ENCODE measurements around the gene THEMIS.
A peak's percentile ranks its signal among the peaks of the same experiment; 100 is the strongest.
"Not testable (repeated sequence)": the region's sequence is repeated elsewhere in the genome, so short reads cannot be mapped to it uniquely, and the experiment has no call there.

THEMIS gene

DNA sequence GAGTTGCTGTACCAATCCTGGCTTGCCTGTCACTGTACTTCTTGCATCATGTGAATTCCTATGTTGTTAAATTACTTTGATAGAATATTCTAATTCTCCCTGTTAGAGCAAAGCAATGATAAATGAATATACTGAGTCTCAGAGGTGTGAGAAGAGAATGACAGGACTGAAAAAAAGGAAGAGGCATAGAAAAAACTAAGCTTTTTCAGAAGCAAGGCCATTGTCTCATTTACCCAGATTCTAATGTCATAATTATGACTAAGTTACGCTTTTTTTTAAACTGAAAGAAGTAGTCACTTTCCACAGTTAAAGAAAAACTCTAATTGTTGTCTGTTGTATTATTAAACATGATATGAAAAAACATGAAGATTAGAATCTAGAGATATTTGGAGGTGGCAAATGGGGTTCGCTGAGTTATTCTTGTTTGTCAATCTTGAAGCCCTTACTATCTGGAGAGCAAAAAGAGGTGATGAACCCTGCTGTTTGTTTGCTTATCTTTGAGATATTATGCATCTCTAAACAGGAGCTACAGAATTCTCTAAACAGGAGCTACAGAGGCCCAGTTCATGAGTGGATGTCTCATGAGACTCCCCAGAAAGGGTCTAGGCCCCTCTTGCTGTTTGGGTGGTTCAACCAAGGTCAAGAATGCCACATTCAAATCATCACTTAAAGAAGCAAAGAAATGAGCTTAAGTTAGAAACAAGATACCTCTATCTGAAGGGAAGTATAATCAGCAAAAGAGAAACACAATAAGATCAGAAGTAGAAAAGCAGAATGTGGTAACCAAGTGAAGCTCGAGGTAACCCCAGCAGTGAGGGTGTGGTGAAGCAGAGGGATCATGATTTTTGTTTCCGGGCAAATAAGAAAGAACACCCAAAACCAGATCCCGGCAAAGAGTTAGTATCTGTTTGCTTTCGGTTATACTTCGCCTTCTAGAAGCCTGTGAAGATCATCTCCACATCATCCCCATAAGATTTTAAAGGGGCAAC lies 33.3 kb upstream of the THEMIS start:
- Histone ChIP-seq H3K9me3 (ENCODE audit: control insufficient read depth, low read length) (peaks cover 7% of the 10 kb centered on the region), H3K36me3 (ENCODE audit: control insufficient read depth, insufficient read depth, low read length, severe bottlenecking) (no peaks in the 10 kb centered on the region), H3K4me1 (ENCODE audit: control insufficient read depth, insufficient read depth, low read length) (peaks cover 9% of the 10 kb centered on the region), H3K9ac (ENCODE audit: low read length) (no peak overlapping the region), H3K4me3 (ENCODE audit: low read length) (no peak overlapping the region), H3K27me3 (replicated peaks; ENCODE audit: control insufficient read depth, insufficient read depth, low read length) (no peaks in the 10 kb centered on the region)
- no peak for DNase-seq (ENCODE audit: low read depth)

- H3K4me3 ChIP-seq (ENCODE audit: low read length): no peak overlapping the region
- H3K27me3 ChIP-seq (replicated peaks; ENCODE audit: control insufficient read depth, insufficient read depth, low read length): no peaks in the 10 kb centered on the region
- peaks cover 7% of the 10 kb centered on the region for H3K9me3 ChIP-seq (ENCODE audit: control insufficient read depth, low read length)
- H3K36me3 ChIP-seq (ENCODE audit: control insufficient read depth, insufficient read depth, low read length, severe bottlenecking): no peaks in the 10 kb centered on the region
- no peak overlapping the region for H3K9ac ChIP-seq (ENCODE audit: low read length)
- H3K4me1 ChIP-seq (ENCODE audit: control insufficient read depth, insufficient read depth, low read length): no peaks in the 10 kb centered on the region
- DNase-seq (ENCODE audit: low read depth): no peak
Observed at GRCh38 chr6:127933137-127933536, 32.3 kb upstream of the THEMIS start.

DNA sequence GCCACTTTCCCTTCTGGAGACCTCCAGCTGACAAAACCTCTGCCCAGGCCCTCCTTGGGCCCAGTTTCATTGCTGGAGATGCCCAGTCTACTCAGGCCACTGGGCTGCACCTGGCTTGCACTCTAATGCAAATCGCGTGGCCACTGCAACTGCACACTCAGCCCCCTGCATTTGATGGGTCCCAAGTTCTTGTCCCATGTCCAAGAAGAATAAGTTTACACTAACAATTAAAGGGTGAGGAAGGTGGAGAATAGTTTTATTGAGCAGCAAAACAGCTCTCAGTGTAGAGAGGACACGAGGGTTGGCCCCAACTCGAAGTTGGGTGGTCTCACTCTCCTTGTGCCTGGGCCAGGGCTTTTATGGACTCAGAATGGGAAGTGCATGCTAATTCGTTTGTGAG lies 31.9 kb upstream of the THEMIS start:
- H3K36me3 ChIP-seq (ENCODE audit: control insufficient read depth, insufficient read depth, low read length, severe bottlenecking): no peaks in the 10 kb centered on the region
- peaks cover 7% of the 10 kb centered on the region for H3K9me3 ChIP-seq (ENCODE audit: control insufficient read depth, low read length)
- H3K9ac ChIP-seq (ENCODE audit: low read length): no peak overlapping the region
- H3K27me3 ChIP-seq (replicated peaks; ENCODE audit: control insufficient read depth, insufficient read depth, low read length): no peaks in the 10 kb centered on the region
- peak overlapping the region; percentile 17 for H3K4me3 ChIP-seq (ENCODE audit: low read length)
- no peaks in the 10 kb centered on the region for H3K4me1 ChIP-seq (ENCODE audit: control insufficient read depth, insufficient read depth, low read length)
- no peak for DNase-seq (ENCODE audit: low read depth)

- H3K4me1 ChIP-seq (ENCODE audit: control insufficient read depth, insufficient read depth, low read length); H3K9ac ChIP-seq (ENCODE audit: low read length); H3K36me3 ChIP-seq (ENCODE audit: control insufficient read depth, insufficient read depth, low read length, severe bottlenecking); H3K9me3 ChIP-seq (ENCODE audit: control insufficient read depth, low read length); H3K27me3 ChIP-seq (replicated peaks; ENCODE audit: control insufficient read depth, insufficient read depth, low read length); DNase-seq (ENCODE audit: low read depth); H3K4me3 ChIP-seq (ENCODE audit: low read length): not testable (repeated sequence)
Observed at GRCh38 chr6:127926441-127926840, 25.6 kb upstream of the THEMIS start.

DNA sequence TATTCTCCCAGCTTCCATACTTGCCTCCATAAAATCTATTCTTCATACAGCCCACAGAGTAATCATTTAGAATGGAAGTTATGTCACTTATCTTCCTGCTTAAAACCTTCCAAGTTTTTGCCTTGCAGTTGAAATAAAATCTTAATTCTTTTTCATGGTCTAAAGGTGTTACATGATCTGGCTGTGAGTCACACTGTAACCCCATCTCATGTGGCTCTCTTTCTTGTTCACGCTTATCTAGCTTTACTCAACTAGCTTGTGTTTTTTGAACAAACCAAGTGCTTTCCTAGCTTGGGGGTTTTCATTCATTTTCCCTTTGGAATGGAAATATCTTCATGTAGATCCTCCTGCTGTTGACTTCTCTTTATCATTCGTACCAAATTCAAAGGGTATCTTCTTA lies 23.6 kb upstream of the THEMIS start:
- Histone ChIP-seq H3K9me3 (ENCODE audit: control insufficient read depth, low read length) (peaks cover 3% of the 10 kb centered on the region), H3K4me1 (ENCODE audit: control insufficient read depth, insufficient read depth, low read length) (no peaks in the 10 kb centered on the region), H3K27me3 (replicated peaks; ENCODE audit: control insufficient read depth, insufficient read depth, low read length) (no peaks in the 10 kb centered on the region), H3K9ac (ENCODE audit: low read length) (no peak overlapping the region), H3K4me3 (ENCODE audit: low read length) (no peak overlapping the region), H3K36me3 (ENCODE audit: control insufficient read depth, insufficient read depth, low read length, severe bottlenecking) (no peaks in the 10 kb centered on the region)
- no peak for DNase-seq (ENCODE audit: low read depth)

DNA sequence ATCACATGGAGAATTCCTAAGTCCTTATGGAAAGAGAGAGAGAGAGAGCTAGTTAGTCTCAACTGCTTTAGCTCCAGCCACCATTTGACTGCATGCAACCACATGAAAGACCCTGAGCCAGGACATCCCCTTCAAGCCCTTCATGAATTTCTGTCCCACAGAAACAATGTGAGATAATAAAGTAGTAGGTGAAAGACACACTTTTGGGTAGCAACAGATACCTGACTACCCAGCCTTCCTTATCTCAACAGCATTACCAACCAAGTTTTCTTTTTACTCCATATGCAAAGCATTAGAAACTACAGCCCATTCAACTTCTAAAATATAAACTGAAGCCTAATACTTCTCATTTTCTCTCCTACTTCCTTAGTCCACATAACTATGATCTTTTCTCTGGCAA lies 23.2 kb upstream of the THEMIS start:
- Histone ChIP-seq H3K4me3 (ENCODE audit: low read length) (no peak overlapping the region), H3K36me3 (ENCODE audit: control insufficient read depth, insufficient read depth, low read length, severe bottlenecking) (no peaks in the 10 kb centered on the region), H3K9ac (ENCODE audit: low read length) (no peak overlapping the region)

DNA sequence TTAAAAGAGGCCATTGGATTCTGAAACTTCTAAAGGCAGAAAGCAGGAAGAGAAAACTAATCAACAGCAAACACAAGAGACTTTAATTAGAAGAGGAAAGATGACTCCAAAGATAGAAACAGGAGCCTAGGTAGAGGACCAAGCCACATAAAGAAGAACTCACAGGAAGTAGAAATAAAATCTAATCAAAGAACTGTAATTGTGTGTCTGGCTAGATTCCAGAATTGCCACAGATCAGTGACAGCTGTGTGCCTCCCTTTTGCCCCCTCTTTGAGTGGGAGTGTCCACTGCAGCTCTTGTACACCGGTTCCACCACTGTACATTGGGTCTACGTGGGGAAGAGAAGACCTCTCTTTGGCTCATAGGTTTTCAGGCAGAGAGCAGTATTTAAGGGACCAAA lies 22.3 kb upstream of the THEMIS start:
- Histone ChIP-seq H3K27me3 (replicated peaks; ENCODE audit: control insufficient read depth, insufficient read depth, low read length) (no peaks in the 10 kb centered on the region), H3K9ac (ENCODE audit: low read length) (no peak overlapping the region), H3K4me1 (ENCODE audit: control insufficient read depth, insufficient read depth, low read length) (no peaks in the 10 kb centered on the region), H3K4me3 (ENCODE audit: low read length) (no peak overlapping the region), H3K9me3 (ENCODE audit: control insufficient read depth, low read length) (peaks cover 3% of the 10 kb centered on the region), H3K36me3 (ENCODE audit: control insufficient read depth, insufficient read depth, low read length, severe bottlenecking) (no peaks in the 10 kb centered on the region)
- DNase-seq (ENCODE audit: low read depth): no peak

More for the DNA sequence above, 23.2 kb upstream of the THEMIS start:
- Histone ChIP-seq H3K4me1 (ENCODE audit: control insufficient read depth, insufficient read depth, low read length) (no peaks in the 10 kb centered on the region), H3K27me3 (replicated peaks; ENCODE audit: control insufficient read depth, insufficient read depth, low read length) (no peaks in the 10 kb centered on the region), H3K9me3 (ENCODE audit: control insufficient read depth, low read length) (peaks cover 3% of the 10 kb centered on the region)
- no peak for DNase-seq (ENCODE audit: low read depth)

DNA sequence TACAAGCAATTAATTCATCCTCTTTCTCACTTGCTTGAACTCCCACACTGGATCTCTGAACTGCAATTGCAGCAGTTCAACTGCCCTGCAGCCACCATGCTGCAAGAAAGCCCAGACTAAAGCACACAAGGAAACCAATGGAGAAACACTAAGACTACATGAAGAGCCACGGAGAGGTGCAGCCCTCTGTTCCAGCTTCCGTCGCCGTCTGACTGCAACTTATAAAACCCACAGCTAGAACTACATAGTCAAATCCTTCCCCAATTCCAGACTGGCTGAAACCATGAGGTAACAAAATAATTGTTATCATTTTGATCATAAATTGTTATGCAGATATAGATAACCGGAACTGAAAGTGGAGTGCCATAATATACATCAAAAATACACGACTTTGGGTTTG lies 21.1 kb upstream of the THEMIS start:
- Histone ChIP-seq H3K27me3 (replicated peaks; ENCODE audit: control insufficient read depth, insufficient read depth, low read length) (no peaks in the 10 kb centered on the region), H3K9ac (ENCODE audit: low read length) (no peak overlapping the region), H3K36me3 (ENCODE audit: control insufficient read depth, insufficient read depth, low read length, severe bottlenecking) (no peaks in the 10 kb centered on the region), H3K9me3 (ENCODE audit: control insufficient read depth, low read length) (peaks cover 3% of the 10 kb centered on the region), H3K4me1 (ENCODE audit: control insufficient read depth, insufficient read depth, low read length) (no peaks in the 10 kb centered on the region), H3K4me3 (ENCODE audit: low read length) (no peak overlapping the region)
- DNase-seq (ENCODE audit: low read depth): no peak

GRCh38 chr6:127920804-127921203 lies 19.9 kb upstream of the THEMIS start:
- H3K4me1 ChIP-seq (ENCODE audit: control insufficient read depth, insufficient read depth, low read length): no peaks in the 10 kb centered on the region
- H3K9me3 ChIP-seq (ENCODE audit: control insufficient read depth, low read length): peaks cover 3% of the 10 kb centered on the region
- no peaks in the 10 kb centered on the region for H3K27me3 ChIP-seq (replicated peaks; ENCODE audit: control insufficient read depth, insufficient read depth, low read length)
- no peak overlapping the region for H3K9ac ChIP-seq (ENCODE audit: low read length)
- DNase-seq (ENCODE audit: low read depth): no peak
- H3K4me3 ChIP-seq (ENCODE audit: low read length): no peak overlapping the region
- H3K36me3 ChIP-seq (ENCODE audit: control insufficient read depth, insufficient read depth, low read length, severe bottlenecking): no peaks in the 10 kb centered on the region

GRCh38 chr6:127918506-127919427 lies 17.9 kb upstream of the THEMIS start:
- DNase-seq (ENCODE audit: low read depth): no peak
- no peaks in the 10 kb centered on the region for H3K27me3 ChIP-seq (replicated peaks; ENCODE audit: control insufficient read depth, insufficient read depth, low read length)
- H3K36me3 ChIP-seq (ENCODE audit: control insufficient read depth, insufficient read depth, low read length, severe bottlenecking): no peaks in the 10 kb centered on the region
- H3K9ac ChIP-seq (ENCODE audit: low read length): no peak overlapping the region
- no peaks in the 10 kb centered on the region for H3K9me3 ChIP-seq (ENCODE audit: control insufficient read depth, low read length)
- H3K4me1 ChIP-seq (ENCODE audit: control insufficient read depth, insufficient read depth, low read length): no peaks in the 10 kb centered on the region
- no peak overlapping the region for H3K4me3 ChIP-seq (ENCODE audit: low read length)

- Histone ChIP-seq H3K36me3 (ENCODE audit: control insufficient read depth, insufficient read depth, low read length, severe bottlenecking) (no peaks in the 10 kb centered on the region), H3K9me3 (ENCODE audit: control insufficient read depth, low read length) (no peaks in the 10 kb centered on the region), H3K27me3 (replicated peaks; ENCODE audit: control insufficient read depth, insufficient read depth, low read length) (no peaks in the 10 kb centered on the region), H3K4me3 (ENCODE audit: low read length) (no peak overlapping the region), H3K4me1 (ENCODE audit: control insufficient read depth, insufficient read depth, low read length) (no peaks in the 10 kb centered on the region), H3K9ac (ENCODE audit: low read length) (no peak overlapping the region)
- no peak for DNase-seq (ENCODE audit: low read depth)
Observed at GRCh38 chr6:127917766-127918165, 16.9 kb upstream of the THEMIS start.
